ENCODE data around the gene LEPR.

The LEPR gene

GRCh38 chr1:65425006-65425405 lies 4.5 kb downstream of the LEPR start:
- TF ChIP-seq EZH2phosphoT487 (IDR thresholded peaks at IDR 0.05; ENCODE audit: low read depth) = no peak
- TF ChIP-seq CTCF (IDR thresholded peaks at IDR 0.05; ENCODE audit: low read depth, low read length) = no peak
- Histone ChIP-seq H4K20me1 (ENCODE audit: insufficient read depth, low read length) (no peaks in the 10 kb centered on the region), H3K4me2 (ENCODE audit: low read length) (no peak overlapping the region), H3K27ac (ENCODE audit: low read length) (no peak overlapping the region), H3K27me3 (ENCODE audit: low read depth, low read length) (no peaks in the 10 kb centered on the region), H3K79me2 (ENCODE audit: low read length) (peaks cover 36% of the 10 kb centered on the region), H2AFZ (ENCODE audit: low read depth, low read length) (no peak overlapping the region), H3K9me3 (ENCODE audit: insufficient read depth, low read length) (no peaks in the 10 kb centered on the region), H3K4me1 (ENCODE audit: low read length) (peaks cover 27% of the 10 kb centered on the region), H3K4me3 (ENCODE audit: low read length) (no peak overlapping the region), H3K36me3 (replicated peaks; ENCODE audit: low read depth, low read length) (peaks cover 6% of the 10 kb centered on the region), H3K9ac (ENCODE audit: low read length) (no peak overlapping the region)

GRCh38 chr1:65425697-65426096 lies 5.2 kb downstream of the LEPR start:
- H3K27me3 ChIP-seq (ENCODE audit: low read depth, low read length) = no peaks in the 10 kb centered on the region
- H3K79me2 ChIP-seq (ENCODE audit: low read length) = peaks cover 35% of the 10 kb centered on the region
- H3K4me3 ChIP-seq (ENCODE audit: low read length) = no peak overlapping the region
- H3K4me1 ChIP-seq (ENCODE audit: low read length) = peaks cover 27% of the 10 kb centered on the region
- no peak overlapping the region for H3K4me2 ChIP-seq (ENCODE audit: low read length)
- H3K9me3 ChIP-seq (ENCODE audit: insufficient read depth, low read length) = no peaks in the 10 kb centered on the region
- no peak overlapping the region for H2AFZ ChIP-seq (ENCODE audit: low read depth, low read length)
- H3K36me3 ChIP-seq (replicated peaks; ENCODE audit: low read depth, low read length) = peaks cover 6% of the 10 kb centered on the region
- no peaks in the 10 kb centered on the region for H4K20me1 ChIP-seq (ENCODE audit: insufficient read depth, low read length)
- TF ChIP-seq EZH2phosphoT487 (IDR thresholded peaks at IDR 0.05; ENCODE audit: low read depth) = no peak
- TF ChIP-seq CTCF (IDR thresholded peaks at IDR 0.05; ENCODE audit: low read depth, low read length) = no peak
- no peak overlapping the region for H3K9ac ChIP-seq (ENCODE audit: low read length)
- H3K27ac ChIP-seq (ENCODE audit: low read length) = no peak overlapping the region

DNA sequence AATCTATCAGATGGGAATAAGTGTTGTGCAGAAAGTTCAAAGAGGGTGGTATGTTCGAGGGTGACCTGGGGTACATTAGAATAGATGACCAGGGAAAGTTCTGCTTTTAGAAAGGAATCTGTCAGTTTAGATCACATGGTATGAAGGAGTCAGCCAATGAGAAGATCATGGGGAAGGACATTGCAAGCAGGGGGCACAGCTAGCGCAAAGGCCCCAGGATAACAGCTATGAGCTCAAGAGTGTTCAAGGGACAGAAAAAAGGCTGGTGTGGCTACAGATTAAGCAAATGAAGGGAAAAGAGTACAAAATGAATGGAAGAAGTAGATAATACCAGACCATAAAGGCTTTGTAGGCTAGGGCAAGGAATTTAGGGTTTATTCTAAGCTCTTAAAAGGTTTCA lies 8.6 kb downstream of the LEPR start:
- Histone ChIP-seq H2AFZ (ENCODE audit: low read depth, low read length) (no peak overlapping the region), H3K36me3 (replicated peaks; ENCODE audit: low read depth, low read length) (peaks cover 6% of the 10 kb centered on the region), H3K27me3 (ENCODE audit: low read depth, low read length) (no peaks in the 10 kb centered on the region), H3K9me3 (ENCODE audit: insufficient read depth, low read length) (no peaks in the 10 kb centered on the region), H4K20me1 (ENCODE audit: insufficient read depth, low read length) (no peaks in the 10 kb centered on the region), H3K4me2 (ENCODE audit: low read length) (no peak overlapping the region), H3K4me1 (ENCODE audit: low read length) (peaks cover 6% of the 10 kb centered on the region), H3K27ac (ENCODE audit: low read length) (no peak overlapping the region), H3K9ac (ENCODE audit: low read length) (no peak overlapping the region), H3K79me2 (ENCODE audit: low read length) (peaks cover 7% of the 10 kb centered on the region; the same call in 1 of the 2 replicates), H3K4me3 (ENCODE audit: low read length) (no peak overlapping the region)
- TF ChIP-seq EZH2phosphoT487 (IDR thresholded peaks at IDR 0.05; ENCODE audit: low read depth) (no peak), CTCF (IDR thresholded peaks at IDR 0.05; ENCODE audit: low read depth, low read length) (no peak)

DNA sequence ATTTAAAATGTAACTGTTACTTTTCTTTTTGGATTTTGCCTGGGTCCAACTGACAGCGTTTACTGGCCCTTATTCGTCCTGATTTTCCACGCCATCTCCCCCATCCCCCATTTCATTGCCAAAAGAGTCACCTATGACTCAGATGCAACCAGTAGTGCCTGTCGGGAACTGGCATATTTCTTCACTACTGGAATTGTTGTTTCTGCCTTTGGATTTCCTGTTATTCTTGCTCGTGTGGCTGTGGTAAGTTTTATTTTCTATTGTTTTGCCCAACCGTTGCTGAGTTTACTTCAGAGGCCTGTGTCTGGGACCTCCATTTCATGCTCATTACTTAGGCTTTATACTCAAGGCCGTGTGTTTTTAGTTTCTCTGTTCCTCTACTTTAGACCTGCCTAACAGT lies 9.3 kb downstream of the LEPR start:
- no peaks in the 10 kb centered on the region for H4K20me1 ChIP-seq (ENCODE audit: insufficient read depth, low read length)
- H3K79me2 ChIP-seq (ENCODE audit: low read length) = no peaks in the 10 kb centered on the region
- H3K36me3 ChIP-seq (replicated peaks; ENCODE audit: low read depth, low read length) = peaks cover 6% of the 10 kb centered on the region
- H3K27me3 ChIP-seq (ENCODE audit: low read depth, low read length) = no peaks in the 10 kb centered on the region
- no peak overlapping the region for H3K27ac ChIP-seq (ENCODE audit: low read length)
- TF ChIP-seq CTCF (IDR thresholded peaks at IDR 0.05; ENCODE audit: low read depth, low read length) (no peak), EZH2phosphoT487 (IDR thresholded peaks at IDR 0.05; ENCODE audit: low read depth) (no peak)
- no peak overlapping the region for H2AFZ ChIP-seq (ENCODE audit: low read depth, low read length)
- no peak overlapping the region for H3K9ac ChIP-seq (ENCODE audit: low read length)
- no peaks in the 10 kb centered on the region for H3K4me1 ChIP-seq (ENCODE audit: low read length)
- H3K4me3 ChIP-seq (ENCODE audit: low read length) = no peak overlapping the region
- no peaks in the 10 kb centered on the region for H3K9me3 ChIP-seq (ENCODE audit: insufficient read depth, low read length)
- no peak overlapping the region for H3K4me2 ChIP-seq (ENCODE audit: low read length)
